A673 (cell line): ENCODE results near the gene TRAPPC10. TPM values are rescaled to one million over a fixed set of nuclear protein-coding genes. Genes with fewer than 3 reads are reported as not detected.

Experiments used
- BruUV-seq: library from RNA; stranded (reverse); fragments of 400-500 nt; replicated peaks from 2 replicates; lab custom pipeline; 2021; lab: Mats Ljungman, UMichigan
- CTCF ChIA-PET: fragments of 300-600 bp; sonication (Branson Sonifier 250); formaldehyde crosslinking; loops from one replicate; lab custom pipeline; 2022; ENCODE audit warnings: antibody characterized with exemption; lab: Charles Lee
- POLR2A ChIA-PET: fragments of 300-600 bp; sonication (Branson Sonifier 250); formaldehyde crosslinking; loops from one replicate; lab custom pipeline; 2022; ENCODE audit warnings: antibody characterized with exemption; ENCODE audit not compliant: low non-redundant PET; lab: Charles Lee
- DNase-seq: peaks from one replicate; pipeline ENCODE4 v3.0.0-alpha.2; 2015; ENCODE audit warnings: low spot score
- H3K27ac ChIP-seq: fragments of 200-600 bp; sonication (generic); 2 replicates; pipeline ENCODE4 v1.5.1; 2016; ENCODE audit warnings: mixed run types, low read depth, mild to moderate bottlenecking, mixed read lengths, antibody characterized with exemption, low read length; ENCODE audit not compliant: poor library complexity, severe bottlenecking
- H3K27me3 ChIP-seq: fragments of 200-600 bp; sonication (generic); replicated peaks from 2 replicates; pipeline ENCODE4 v1.6.1; 2017; ENCODE audit warnings: mixed run types, low read depth, mild to moderate bottlenecking, mixed read lengths, antibody characterized with exemption, low read length; ENCODE audit not compliant: insufficient read depth, poor library complexity
- H3K36me3 ChIP-seq: fragments of 200-600 bp; sonication (generic); 2 replicates; pipeline ENCODE4 v1.6.1; 2016; ENCODE audit warnings: mixed run types, mild to moderate bottlenecking, mixed read lengths, antibody characterized with exemption, low read length; ENCODE audit not compliant: insufficient read depth, poor library complexity, severe bottlenecking
- H3K4me1 ChIP-seq: fragments of 200-600 bp; sonication (generic); 2 replicates; pipeline ENCODE4 v1.6.1; 2017; ENCODE audit warnings: mixed run types, mild to moderate bottlenecking, mixed read lengths, antibody characterized with exemption, low read length; ENCODE audit not compliant: insufficient read depth, poor library complexity, severe bottlenecking
- H3K4me3 ChIP-seq: fragments of 200-600 bp; sonication (generic); 2 replicates; pipeline ENCODE4 v1.5.1; 2016; ENCODE audit warnings: low read depth, mixed run types, mild to moderate bottlenecking, mixed read lengths, low read length; ENCODE audit not compliant: poor library complexity, severe bottlenecking
- H3K9me3 ChIP-seq: fragments of 200-600 bp; sonication (generic); 2 replicates; pipeline ENCODE4 v1.6.1; 2016; ENCODE audit warnings: mixed run types, low read depth, mild to moderate bottlenecking, mixed read lengths, antibody characterized with exemption, low read length; ENCODE audit not compliant: poor library complexity, severe bottlenecking
- CTCF ChIP-seq: fragments of 300-800, 200-600 bp; sonication (generic); conservative IDR thresholded peaks from 2 replicates; pipeline ENCODE4 v1.5.1; 2017; ENCODE audit warnings: low read depth, mild to moderate bottlenecking, antibody characterized with exemption, low read length, moderate library complexity, mixed read lengths
- EZH2 ChIP-seq: fragments of 200-600 bp; sonication (generic); IDR thresholded peaks from 2 replicates; pipeline ENCODE4 v1.6.1; 2017; ENCODE audit warnings: borderline replicate concordance, low read depth, mild to moderate bottlenecking, mixed read lengths, antibody characterized with exemption, low read length; ENCODE audit not compliant: poor library complexity, severe bottlenecking
- intact Hi-C: fragments of 100-400 bp; cut with micrococcal nuclease; formaldehyde crosslinking; loops from one replicate; pipeline ENCODE4 v1.10.0; 2022; ENCODE audit not compliant: unreplicated experiment
- total RNA-seq: library from RNA; stranded (reverse); gene quantifications from 2 replicates; pipeline ENCODE4 v1.2.3, GENCODE V29; 2021

TRAPPC10 gene
- total RNA-seq, 1 experiment from 2014 or later: 51.4 TPM

GRCh38 chr21:44049182-44049581 lies 37.1 kb downstream of the TRAPPC10 start:
- ChIA-PET CTCF (no interaction called here), POLR2A (no interaction called here)
- H3K4me1 ChIP-seq: no peaks in the 10 kb centered on the region
- TF ChIP-seq CTCF (no peak), EZH2 (no peak)
- no TSS peak for BruUV-seq
- intact Hi-C loops: no loop called here
- no peak overlapping the region for H3K4me3 ChIP-seq
- no peaks in the 10 kb centered on the region for H3K9me3 ChIP-seq
- no peaks in the 10 kb centered on the region for H3K36me3 ChIP-seq
- H3K27me3 ChIP-seq: no peaks in the 10 kb centered on the region
- H3K27ac ChIP-seq: no peak overlapping the region
- no peak for DNase-seq

- no peaks in the 10 kb centered on the region for H3K9me3 ChIP-seq
- H3K27ac ChIP-seq: no peak overlapping the region
- no peak for DNase-seq
- H3K36me3 ChIP-seq: no peaks in the 10 kb centered on the region
- no peaks in the 10 kb centered on the region for H3K4me1 ChIP-seq
- BruUV-seq: no TSS peak
- no peak overlapping the region for H3K4me3 ChIP-seq
- ChIA-PET POLR2A (no interaction called here), CTCF (no interaction called here)
- intact Hi-C loops: no loop called here
- H3K27me3 ChIP-seq: no peaks in the 10 kb centered on the region
- TF ChIP-seq CTCF (no peak), EZH2 (no peak)
Observed at GRCh38 chr21:44049606-44050005, 37.5 kb downstream of the TRAPPC10 start.

- TF ChIP-seq CTCF: no peak
- no peak for TF ChIP-seq EZH2
- ChIA-PET CTCF (no interaction called here), POLR2A (no interaction called here)
- DNase-seq: no peak
- Histone ChIP-seq H3K27ac (no peak overlapping the region), H3K4me1 (no peaks in the 10 kb centered on the region), H3K4me3 (no peak overlapping the region), H3K27me3 (no peaks in the 10 kb centered on the region), H3K36me3 (no peaks in the 10 kb centered on the region), H3K9me3 (no peaks in the 10 kb centered on the region)
- BruUV-seq: no TSS peak
- intact Hi-C loops: no loop called here
Observed at GRCh38 chr21:44050276-44050675, 38.2 kb downstream of the TRAPPC10 start.
